Measurements from ENCODE around the gene VKORC1.
A peak's percentile ranks its signal among the peaks of the same experiment; 100 is the strongest.

VKORC1 gene

DNA sequence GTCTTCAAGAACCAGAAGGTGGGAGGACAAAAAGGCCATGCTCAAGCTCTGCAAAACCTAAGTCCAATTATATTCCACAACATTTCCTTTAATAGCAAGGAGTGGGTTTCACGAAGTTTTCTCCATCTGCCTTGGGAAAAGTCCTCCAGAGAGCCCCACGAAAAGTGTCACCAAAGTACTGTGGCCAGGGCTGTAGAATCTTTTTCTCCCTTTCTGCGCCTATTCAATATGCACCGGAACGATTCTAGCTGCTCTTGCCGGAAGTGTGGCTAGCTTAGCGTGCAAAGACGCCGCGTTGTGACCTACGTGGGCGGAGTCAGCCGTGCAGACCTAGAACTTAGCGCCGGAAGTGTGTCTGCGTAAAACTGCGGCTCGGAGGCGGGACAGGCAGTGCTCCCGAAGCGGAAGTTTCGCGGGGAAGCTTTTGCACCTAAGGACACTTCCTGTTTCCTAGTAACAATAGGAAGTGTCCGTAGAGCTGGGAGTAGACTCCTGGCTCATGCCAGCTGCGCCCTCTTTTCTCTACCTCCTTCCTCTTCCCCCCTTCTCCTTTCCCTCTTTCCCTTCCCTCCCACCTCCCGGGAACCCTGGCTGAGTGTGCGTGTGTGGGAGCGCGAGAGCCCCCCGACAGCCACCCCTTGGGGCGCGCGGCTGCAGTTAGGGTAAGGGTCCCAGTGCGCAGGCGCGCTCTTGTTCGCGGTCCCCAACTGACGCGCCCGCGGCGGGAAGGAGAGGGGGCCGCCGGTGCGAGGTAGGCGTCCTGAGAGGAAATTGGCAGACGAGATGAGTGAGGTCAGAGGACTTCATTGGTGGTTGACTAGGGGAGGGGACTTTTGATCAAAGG lies 20.4 kb downstream of the VKORC1 start, which contains the start of the genes ZNF646 and ZNF668:
TSS of gene ZNF646 (plus strand) at position 453 of the 844 bp plus-strand sequence. CDS start 1,903 bp downstream, outside the sequence.
TSS of gene ZNF668 (minus strand) at position 271 of the 844 bp plus-strand sequence. CDS start 9,781 bp downstream, outside the sequence.
- no peak for TF ChIP-seq YY1 (IDR thresholded peaks at IDR 0.05; ENCODE audit: insufficient read depth, insufficient read length)
- no peak for TF ChIP-seq SUZ12 (IDR thresholded peaks at IDR 0.05; ENCODE audit: extremely low read depth, insufficient read depth, insufficient read length)
- TF ChIP-seq ZNF274 (IDR thresholded peaks at IDR 0.05; ENCODE audit: low read depth, low read length), result no peak
- H3K27me3 ChIP-seq (ENCODE audit: insufficient read depth, insufficient read length), result no peaks in the 10 kb centered on the region
- H3K4me1 ChIP-seq (ENCODE audit: insufficient read depth, insufficient read length), result no peaks in the 10 kb centered on the region
- H3K9ac ChIP-seq (ENCODE audit: insufficient read length, low read depth), result peak within 1 kb of the TSS; percentile 95
- peaks cover 36% of the 10 kb centered on the region for H3K36me3 ChIP-seq (ENCODE audit: insufficient read depth, insufficient read length, low read length)
- no peaks in the 10 kb centered on the region for H3K9me3 ChIP-seq (ENCODE audit: insufficient read depth, low read length)
- H3K4me3 ChIP-seq (ENCODE audit: insufficient read length, low read depth), result peak within 1 kb of the TSS; percentile 95
- peak; percentile 99 for DNase-seq (ENCODE audit: low read depth, low spot score)

DNA sequence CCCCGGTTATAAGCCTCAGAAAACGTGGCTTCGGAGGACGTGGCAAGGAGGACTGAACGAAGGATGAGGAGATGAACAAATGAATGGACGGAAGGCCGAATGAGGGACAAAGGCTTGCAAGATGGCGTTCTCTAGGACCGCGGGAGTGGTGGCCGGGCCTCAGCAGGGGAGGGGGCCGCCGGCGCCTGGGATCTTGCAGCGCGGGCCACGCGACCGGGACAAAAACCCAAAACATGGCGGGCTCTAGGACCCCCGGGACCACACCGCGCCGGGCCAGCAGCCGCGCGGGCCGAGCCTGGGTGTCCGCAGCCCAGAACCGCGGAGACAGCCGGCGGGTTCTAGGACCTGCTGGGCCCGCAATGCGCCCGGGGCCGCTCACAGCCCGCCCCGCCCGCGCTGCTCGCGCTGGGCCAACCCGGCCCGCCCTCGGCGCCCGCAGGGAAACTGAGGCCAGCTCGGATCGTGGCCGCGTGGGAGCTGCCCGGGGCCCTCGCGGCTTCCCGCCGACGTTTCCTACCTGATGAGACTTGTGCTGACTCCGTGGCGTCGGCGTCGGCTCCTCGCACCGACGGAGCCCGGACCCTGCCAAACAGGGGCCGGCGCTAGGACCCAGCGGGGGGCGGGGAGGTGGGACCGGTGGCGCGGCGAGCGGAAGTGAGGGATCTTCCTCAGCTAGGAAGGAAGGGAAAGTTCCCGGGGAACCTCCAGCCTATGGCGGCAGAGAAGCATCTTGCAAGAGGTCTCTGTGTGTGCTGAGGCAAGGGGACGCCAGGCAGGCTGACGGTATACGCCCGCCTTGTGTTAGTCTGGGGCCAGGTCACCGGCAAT lies 21.2 kb downstream of the VKORC1 start:
- peak overlapping the region; percentile 95 for H3K9ac ChIP-seq (ENCODE audit: insufficient read length, low read depth)
- peaks cover 28% of the 10 kb centered on the region for H3K36me3 ChIP-seq (ENCODE audit: insufficient read depth, insufficient read length, low read length)
- peak; percentile 81 for DNase-seq (ENCODE audit: low read depth, low spot score)
- H3K4me3 ChIP-seq (ENCODE audit: insufficient read length, low read depth), result peak overlapping the region; percentile 95
- no peaks in the 10 kb centered on the region for H3K4me1 ChIP-seq (ENCODE audit: insufficient read depth, insufficient read length)
- TF ChIP-seq ZNF274 (IDR thresholded peaks at IDR 0.05; ENCODE audit: low read depth, low read length), result no peak
- no peak for TF ChIP-seq YY1 (IDR thresholded peaks at IDR 0.05; ENCODE audit: insufficient read depth, insufficient read length)
- no peak for TF ChIP-seq SUZ12 (IDR thresholded peaks at IDR 0.05; ENCODE audit: extremely low read depth, insufficient read depth, insufficient read length)
- no peaks in the 10 kb centered on the region for H3K9me3 ChIP-seq (ENCODE audit: insufficient read depth, low read length)
- no peaks in the 10 kb centered on the region for H3K27me3 ChIP-seq (ENCODE audit: insufficient read depth, insufficient read length)

DNA sequence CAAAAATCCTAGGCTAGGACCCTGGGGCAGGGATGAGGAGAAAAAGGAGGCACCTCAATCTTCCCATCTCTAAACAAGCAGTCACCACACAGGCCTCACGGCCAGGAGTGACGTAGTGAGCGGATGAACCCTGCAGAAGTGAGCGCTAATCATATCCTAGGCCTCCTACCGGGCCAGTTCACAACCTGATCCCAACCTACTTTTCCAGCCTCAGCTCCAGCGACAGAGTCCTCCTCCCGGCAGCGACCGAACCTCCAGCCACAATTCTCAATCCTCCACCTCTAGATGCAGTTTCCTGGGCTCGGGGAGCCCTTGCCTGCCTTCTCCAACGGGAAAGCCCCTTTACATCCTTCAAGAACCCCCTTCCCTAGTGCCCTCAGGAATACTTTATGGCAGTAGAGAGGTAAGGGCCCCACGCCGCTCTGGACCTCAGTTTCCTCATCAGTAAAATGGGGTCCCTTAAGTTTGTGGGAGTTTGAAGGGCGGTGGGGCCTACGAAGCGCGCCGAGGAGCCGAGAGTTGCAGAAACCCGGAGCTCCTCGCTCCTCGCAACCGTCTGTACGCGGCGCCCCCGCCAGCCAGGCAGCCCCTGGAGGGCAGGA lies 22.0 kb downstream of the VKORC1 start:
- TF ChIP-seq SUZ12 (IDR thresholded peaks at IDR 0.05; ENCODE audit: extremely low read depth, insufficient read depth, insufficient read length) (no peak), ZNF274 (IDR thresholded peaks at IDR 0.05; ENCODE audit: low read depth, low read length) (no peak), YY1 (IDR thresholded peaks at IDR 0.05; ENCODE audit: insufficient read depth, insufficient read length) (no peak)
- Histone ChIP-seq H3K4me1 (ENCODE audit: insufficient read depth, insufficient read length) (no peaks in the 10 kb centered on the region), H3K9me3 (ENCODE audit: insufficient read depth, low read length) (no peaks in the 10 kb centered on the region), H3K9ac (ENCODE audit: insufficient read length, low read depth) (peak overlapping the region; percentile 95), H3K4me3 (ENCODE audit: insufficient read length, low read depth) (peak overlapping the region; percentile 95), H3K36me3 (ENCODE audit: insufficient read depth, insufficient read length, low read length) (peaks cover 24% of the 10 kb centered on the region), H3K27me3 (ENCODE audit: insufficient read depth, insufficient read length) (no peaks in the 10 kb centered on the region)
- no peak for DNase-seq (ENCODE audit: low read depth, low spot score)

DNA sequence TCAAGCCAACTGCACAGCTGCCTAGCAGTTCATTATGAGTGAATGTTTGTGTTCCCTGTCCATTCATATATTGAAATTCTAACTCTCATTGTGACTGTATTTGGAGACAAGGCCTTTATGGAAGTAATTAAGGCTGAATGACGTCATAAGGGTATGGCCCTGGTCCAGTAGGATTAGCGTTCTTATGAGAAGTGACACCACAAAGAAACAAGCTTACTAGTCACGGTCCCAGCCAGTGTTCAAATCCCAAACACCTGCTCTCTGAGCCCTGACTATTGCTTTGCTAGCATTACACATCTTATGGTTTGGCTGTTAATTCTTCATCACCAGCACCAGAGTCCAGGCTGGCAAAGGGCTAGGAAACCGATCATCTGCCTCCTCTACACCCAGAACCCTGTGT lies 22.7 kb downstream of the VKORC1 start:
- Histone ChIP-seq H3K36me3 (ENCODE audit: insufficient read depth, insufficient read length, low read length) (peaks cover 19% of the 10 kb centered on the region), H3K4me1 (ENCODE audit: insufficient read depth, insufficient read length) (no peaks in the 10 kb centered on the region), H3K9ac (ENCODE audit: insufficient read length, low read depth) (peak overlapping the region; percentile 95), H3K4me3 (ENCODE audit: insufficient read length, low read depth) (peak overlapping the region; percentile 95), H3K27me3 (ENCODE audit: insufficient read depth, insufficient read length) (no peaks in the 10 kb centered on the region), H3K9me3 (ENCODE audit: insufficient read depth, low read length) (no peaks in the 10 kb centered on the region)
- no peak for TF ChIP-seq YY1 (IDR thresholded peaks at IDR 0.05; ENCODE audit: insufficient read depth, insufficient read length)
- TF ChIP-seq SUZ12 (IDR thresholded peaks at IDR 0.05; ENCODE audit: extremely low read depth, insufficient read depth, insufficient read length), result no peak
- TF ChIP-seq ZNF274 (IDR thresholded peaks at IDR 0.05; ENCODE audit: low read depth, low read length), result no peak
- no peak for DNase-seq (ENCODE audit: low read depth, low spot score)

DNA sequence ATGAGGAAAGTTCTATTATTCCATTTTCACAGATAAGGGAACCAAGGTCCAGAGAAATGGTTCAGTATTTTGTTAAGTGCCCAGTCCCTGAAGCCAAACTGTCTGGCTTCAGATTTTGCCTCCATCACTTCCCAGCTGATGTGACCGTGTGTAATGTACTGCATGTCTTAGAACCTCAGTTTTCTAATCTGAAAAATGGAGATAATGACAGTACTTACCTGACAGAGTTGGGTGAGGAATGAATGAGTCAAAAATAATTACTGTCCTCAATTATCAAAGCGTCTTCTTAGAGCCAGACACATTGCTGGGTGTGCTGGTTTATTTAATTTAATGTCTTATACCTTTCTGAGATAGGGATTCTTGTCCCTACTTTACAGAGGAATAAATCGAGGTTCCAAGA lies 27.3 kb downstream of the VKORC1 start:
- Histone ChIP-seq H3K36me3 (ENCODE audit: insufficient read depth, insufficient read length, low read length) (peaks cover 26% of the 10 kb centered on the region), H3K9me3 (ENCODE audit: insufficient read depth, low read length) (no peaks in the 10 kb centered on the region), H3K9ac (ENCODE audit: insufficient read length, low read depth) (no peak overlapping the region), H3K27me3 (ENCODE audit: insufficient read depth, insufficient read length) (no peaks in the 10 kb centered on the region), H3K4me3 (ENCODE audit: insufficient read length, low read depth) (no peak overlapping the region), H3K4me1 (ENCODE audit: insufficient read depth, insufficient read length) (no peaks in the 10 kb centered on the region)
- DNase-seq (ENCODE audit: low read depth, low spot score), result no peak
- no peak for TF ChIP-seq SUZ12 (IDR thresholded peaks at IDR 0.05; ENCODE audit: extremely low read depth, insufficient read depth, insufficient read length)
- TF ChIP-seq ZNF274 (IDR thresholded peaks at IDR 0.05; ENCODE audit: low read depth, low read length), result no peak
- TF ChIP-seq YY1 (IDR thresholded peaks at IDR 0.05; ENCODE audit: insufficient read depth, insufficient read length), result no peak

DNA sequence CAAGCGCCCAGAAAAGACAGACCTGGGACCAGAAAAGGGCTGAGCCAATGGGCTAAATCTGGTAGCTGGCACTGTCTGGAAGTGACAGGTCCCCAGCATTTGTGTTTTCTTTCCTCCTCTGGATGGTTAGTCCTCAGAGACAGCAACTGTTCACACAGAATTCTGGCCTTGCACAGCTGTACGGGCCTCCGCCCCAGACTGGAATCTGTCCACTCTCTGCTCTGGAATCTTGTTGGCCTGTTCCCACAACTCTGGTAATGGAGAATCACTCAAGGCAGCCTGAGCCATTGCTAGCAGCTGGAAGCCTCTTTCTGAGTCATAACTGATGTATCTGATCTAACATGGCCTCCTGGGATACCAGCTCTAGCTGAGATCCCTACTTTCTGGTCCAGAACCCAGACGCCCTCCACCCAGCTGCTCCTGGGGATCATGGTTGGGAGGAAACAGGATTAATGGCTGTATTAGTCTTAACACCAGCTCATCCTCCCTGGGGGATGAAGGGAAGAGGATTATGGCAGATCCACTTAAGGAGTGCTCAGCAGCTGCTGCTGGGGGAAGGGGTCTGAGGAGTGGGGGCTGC lies 29.6 kb downstream of the VKORC1 start:
- H3K9ac ChIP-seq (ENCODE audit: insufficient read length, low read depth), result no peak overlapping the region

More for the DNA sequence above, 29.6 kb downstream of the VKORC1 start:
- no peak for TF ChIP-seq SUZ12 (IDR thresholded peaks at IDR 0.05; ENCODE audit: extremely low read depth, insufficient read depth, insufficient read length)
- no peak for TF ChIP-seq ZNF274 (IDR thresholded peaks at IDR 0.05; ENCODE audit: low read depth, low read length)
- TF ChIP-seq YY1 (IDR thresholded peaks at IDR 0.05; ENCODE audit: insufficient read depth, insufficient read length), result no peak
- no peaks in the 10 kb centered on the region for H3K4me1 ChIP-seq (ENCODE audit: insufficient read depth, insufficient read length)
- H3K27me3 ChIP-seq (ENCODE audit: insufficient read depth, insufficient read length), result no peaks in the 10 kb centered on the region
- no peak overlapping the region for H3K4me3 ChIP-seq (ENCODE audit: insufficient read length, low read depth)
- H3K9me3 ChIP-seq (ENCODE audit: insufficient read depth, low read length), result no peaks in the 10 kb centered on the region
- no peak for DNase-seq (ENCODE audit: low read depth, low spot score)
- peaks cover 49% of the 10 kb centered on the region for H3K36me3 ChIP-seq (ENCODE audit: insufficient read depth, insufficient read length, low read length)
